A549 treated with AZD9567 at 1 μM for 4 hours (cell line): ENCODE data around the gene APBA2. TPM values are rescaled to one million over a fixed set of nuclear protein-coding genes. Genes with fewer than 3 reads are reported as not detected.

Source experiments
- total RNA-seq: library from RNA; stranded (reverse); fragments of 200-300 nt; extraction: Qiagen RNA extraction; gene quantifications from 5 replicates; pipeline ENCODE4 v1.2.3, GENCODE V29; 2022; ENCODE audit not compliant: insufficient read depth

APBA2 gene
- total RNA-seq = 13.5 to 17.0 TPM (median 16.0 TPM) in 5 replicates

DNA sequence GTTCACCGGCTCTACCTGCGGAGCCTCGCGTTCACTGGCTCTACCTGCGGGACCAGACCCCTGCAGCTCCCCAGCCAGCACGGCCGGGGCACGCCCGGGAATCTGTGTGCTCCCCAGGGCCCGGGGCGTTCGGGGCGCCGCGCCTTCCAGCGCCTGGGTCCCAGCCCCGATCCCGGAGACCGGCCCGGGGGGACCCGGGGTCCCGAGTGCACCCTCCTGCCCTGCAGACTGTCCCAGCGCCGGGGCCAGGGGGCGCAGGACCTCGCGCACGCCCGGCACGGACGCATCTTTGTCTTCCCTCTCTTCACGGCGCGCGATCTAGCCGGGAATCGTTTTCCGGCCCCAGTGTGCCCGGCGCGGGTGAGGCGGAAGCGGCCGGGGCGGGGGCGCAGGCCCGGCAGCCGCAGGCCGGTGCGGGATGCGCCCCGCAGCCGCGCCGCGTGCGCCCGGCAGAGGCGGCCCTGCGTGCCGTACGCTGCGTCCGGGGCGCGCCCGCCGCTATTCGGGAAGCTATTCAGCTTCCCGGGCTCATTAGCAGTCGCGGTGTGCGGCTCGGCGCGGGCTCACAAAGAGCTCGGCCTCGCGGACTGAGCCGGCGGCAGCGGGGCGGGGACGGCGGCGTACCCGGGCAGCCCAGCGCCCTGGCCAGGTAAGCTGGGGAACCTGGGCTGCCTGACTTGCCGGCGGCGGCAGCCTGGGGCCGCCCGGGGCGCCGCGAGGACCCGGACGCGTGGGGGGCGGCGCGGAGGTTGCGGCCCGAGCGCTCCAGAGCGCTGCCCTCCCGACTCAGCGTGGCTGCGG, at the start of gene APBA2:
APBA2 (plus strand) TSS at position 345 of the 801 bp plus-strand sequence. CDS start 167,911 bp downstream, outside the sequence.

DNA sequence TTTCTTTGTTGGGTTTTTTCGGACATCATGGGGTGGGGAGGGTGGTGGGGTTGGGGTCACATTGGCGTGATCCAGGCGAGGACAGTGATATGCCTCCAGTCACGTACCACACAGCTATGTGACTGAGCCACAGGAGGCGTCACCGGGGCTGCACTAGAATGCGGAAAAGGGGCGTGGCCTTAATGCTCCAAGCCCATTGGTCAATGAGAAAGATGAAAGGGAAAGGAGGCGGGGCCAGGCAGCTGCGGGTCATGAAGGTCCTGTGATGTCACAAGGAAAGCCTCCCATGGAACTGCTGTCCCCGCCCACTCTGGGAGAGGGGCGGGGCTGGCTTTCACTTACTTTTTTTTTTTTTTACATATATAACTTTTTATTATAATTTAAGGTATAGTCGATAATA, 37.3 kb upstream of the APBA2 start, which contains the start of gene GOLGA6L7:
GOLGA6L7 (minus strand) TSS at position 124 of the 400 bp plus-strand sequence; CDS start at position 29, 95 bp downstream.

Other genes starting within 250 kb of the APBA2 start
- gene GOLGA8M, start 173.6 kb upstream of the APBA2 start, total RNA-seq = not detected in 5 replicates
- not detected in 5 replicates for gene GOLGA6L7, start 37.3 kb upstream of the APBA2 start, total RNA-seq